NCI-H2171 (cell line): ENCODE results near the gene A2ML1.
"Not testable (repeated sequence)": the region's sequence is repeated elsewhere in the genome, so short reads cannot be mapped to it uniquely, and the experiment has no call there.

Experiments used
- DNase-seq: peaks from one replicate; lab custom pipeline; 2025; lab: John Stamatoyannopoulos, UW

A2ML1 gene

DNA sequence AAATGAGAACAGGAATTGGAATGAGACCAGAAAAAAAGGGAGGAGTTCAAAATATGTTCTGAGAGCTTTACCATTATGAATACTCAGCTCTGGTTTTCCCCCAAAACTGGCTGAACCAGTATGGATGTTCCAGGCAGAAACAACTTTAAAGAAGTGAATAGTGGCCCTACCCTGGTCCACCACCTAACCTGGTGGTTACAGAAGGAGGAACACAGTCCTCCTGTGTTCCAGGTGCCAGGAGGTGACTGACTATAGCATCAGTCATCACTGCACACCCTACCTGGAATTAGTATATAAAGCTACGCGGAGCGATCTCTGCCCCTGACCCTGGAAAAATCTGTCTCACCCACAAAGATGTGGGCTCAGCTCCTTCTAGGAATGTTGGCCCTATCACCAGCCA lies at the start of gene A2ML1:
TSS of gene A2ML1 (plus strand) at position 324 of the 400 bp plus-strand sequence. CDS start at position 355, 31 bp downstream.
- DNase-seq, result no peak

DNA sequence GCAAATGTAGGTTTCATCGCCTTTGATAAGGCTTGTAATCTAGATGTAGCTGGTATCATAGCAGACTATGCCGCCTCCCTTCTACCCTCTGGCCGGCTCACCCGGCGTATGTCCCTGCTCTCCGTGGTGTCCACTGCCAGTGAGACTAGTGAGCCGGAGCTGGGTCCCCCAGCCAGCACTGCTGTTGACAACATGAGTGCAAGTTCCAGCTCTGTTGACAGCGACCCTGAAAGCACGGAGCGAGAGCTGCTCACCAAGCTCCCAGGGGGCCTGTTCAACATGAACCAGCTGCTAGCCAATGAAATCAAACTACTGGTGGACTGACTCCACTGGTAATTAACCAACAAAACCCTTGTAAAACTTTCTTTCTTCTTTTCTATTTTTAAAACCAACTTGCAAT lies 49.0 kb upstream of the A2ML1 start:
- no peak for DNase-seq

DNA sequence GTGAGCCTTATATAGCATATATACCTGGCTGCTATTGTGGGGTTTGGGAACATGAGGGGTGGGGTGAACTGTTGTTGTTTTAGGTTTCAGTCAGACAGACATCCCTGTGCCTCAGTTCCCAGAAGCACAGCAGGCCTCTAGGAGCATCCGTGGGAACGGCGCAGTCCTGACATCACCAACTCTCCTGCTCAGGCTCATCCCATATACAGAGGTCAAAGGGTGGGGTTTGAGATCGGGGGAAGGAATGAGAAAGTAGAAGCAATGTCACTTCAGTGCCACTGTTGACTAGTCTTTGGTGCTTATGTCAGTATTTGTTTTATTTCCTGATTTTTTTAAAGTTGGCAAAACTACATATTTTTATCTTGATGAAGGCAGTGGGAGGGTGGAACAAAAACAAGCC lies 43.1 kb upstream of the A2ML1 start:
- no peak for DNase-seq

DNA sequence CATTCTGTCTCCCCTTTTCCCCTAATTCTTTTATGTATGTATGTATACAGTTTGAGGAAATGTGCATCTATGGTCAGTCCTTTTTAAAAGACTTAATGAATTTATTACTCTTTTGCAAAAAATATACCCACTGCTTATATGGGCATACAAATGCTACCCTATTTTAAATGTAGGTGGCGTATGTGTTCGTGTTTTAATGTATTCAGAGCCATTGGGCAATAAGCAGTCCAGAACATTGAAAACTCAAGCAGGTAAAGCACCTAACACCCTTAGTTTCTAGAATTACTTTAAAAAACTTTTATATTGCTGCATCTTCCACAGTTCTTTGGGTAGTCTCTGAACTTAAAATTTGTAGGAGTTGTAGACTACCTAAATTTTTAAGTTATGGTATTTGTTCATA lies 42.6 kb upstream of the A2ML1 start:
- no peak for DNase-seq

DNA sequence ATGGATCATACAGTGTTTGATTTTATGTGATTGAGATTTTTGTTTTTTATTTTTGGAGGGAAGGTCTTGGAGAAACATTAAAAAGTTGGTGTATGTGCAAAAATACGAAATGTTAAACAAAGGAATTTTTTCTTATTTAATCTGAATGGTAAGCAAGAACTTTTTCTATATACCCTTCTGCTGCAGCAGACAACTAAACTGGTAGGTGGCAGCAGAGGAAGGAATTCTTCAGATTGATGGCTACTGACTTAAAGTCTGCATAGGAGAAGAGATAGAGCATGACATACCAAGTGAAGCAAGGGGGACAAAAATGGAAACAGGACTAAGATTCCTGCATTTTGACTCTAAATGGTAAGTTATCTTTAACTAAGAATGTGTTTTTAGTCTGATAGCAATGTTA lies 42.0 kb upstream of the A2ML1 start:
- no peak for DNase-seq

DNA sequence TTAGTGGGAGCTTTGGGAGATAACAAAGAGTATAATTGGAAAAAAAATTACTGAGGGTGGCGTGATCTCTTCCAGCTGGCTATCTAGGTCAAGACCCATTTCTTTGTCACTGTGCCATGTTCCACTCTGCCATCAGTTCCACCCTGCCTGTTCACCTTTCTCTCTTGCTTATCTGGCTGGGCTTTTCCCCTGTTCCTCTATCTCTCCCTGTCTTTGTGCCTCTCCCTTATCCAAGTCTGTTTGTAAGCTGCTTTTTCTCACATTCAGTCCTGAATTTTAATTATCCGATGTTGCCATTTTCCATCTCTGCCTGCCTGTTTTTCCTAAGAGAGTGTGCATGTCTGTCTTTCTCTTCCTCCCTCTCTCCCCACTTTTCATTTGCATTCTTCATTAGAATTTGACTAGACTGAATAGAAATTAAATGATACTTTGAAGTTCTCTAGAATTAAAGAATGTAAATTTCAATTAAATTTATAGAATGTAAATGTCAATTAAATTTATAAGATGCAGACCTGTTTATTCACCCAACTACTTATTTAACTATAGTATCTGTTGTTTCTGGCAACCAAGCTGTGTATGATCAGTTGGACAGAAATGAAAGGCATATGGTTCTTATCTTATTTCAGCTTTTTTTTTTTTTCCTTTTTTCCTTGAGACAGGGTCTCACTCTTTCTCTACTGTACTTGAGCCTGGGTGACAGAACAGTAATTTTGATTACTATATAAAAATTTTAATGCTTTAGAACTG lies 40.9 kb upstream of the A2ML1 start:
- DNase-seq, result no peak

DNA sequence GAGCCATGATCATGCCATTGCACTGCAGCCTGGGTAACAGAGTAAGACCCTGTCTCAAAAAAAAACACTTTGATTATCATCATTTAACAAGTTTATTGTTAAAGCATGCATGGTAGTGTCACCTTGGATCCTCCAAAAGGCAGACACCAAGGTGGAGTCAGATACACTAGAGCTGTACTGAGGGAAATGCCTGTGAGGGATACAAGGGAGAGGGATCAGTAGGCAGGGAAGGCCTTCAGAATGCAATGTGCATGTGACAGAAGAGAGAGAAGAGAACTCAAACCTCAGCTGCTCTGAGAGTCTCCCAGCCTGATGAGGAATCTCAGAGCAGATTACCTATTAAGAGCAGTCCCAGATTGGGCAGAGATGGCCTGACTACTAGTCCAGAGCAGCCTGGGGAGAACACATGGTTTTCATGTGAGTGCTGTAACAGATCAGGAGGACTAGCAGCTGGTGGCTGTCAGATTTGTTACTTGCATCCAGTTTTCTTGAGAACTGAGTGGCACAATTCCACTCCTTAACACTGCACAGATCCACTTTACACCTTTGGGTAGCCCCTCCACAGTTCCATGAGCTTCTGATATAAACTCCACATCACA lies 38.0 kb upstream of the A2ML1 start:
- no peak for DNase-seq

DNA sequence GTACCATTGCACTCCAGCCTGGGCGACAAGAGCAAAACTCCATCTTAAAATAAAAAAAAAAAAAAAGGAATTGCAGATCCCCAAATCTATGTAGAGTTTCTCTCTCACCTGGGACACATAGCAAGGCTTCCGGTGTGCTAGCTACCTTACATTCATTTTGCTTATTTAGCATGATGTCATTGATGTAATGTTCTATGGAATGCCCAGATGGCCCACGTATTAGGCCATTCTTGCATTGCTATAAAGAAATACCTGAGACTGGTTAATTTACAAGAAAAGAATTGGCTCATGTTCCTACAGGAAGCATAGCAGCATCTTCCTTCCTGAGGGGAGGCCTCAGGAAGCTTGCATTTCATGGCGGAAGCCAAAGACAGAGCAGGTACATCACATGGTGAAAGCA lies 36.9 kb upstream of the A2ML1 start:
- no peak for DNase-seq

DNA sequence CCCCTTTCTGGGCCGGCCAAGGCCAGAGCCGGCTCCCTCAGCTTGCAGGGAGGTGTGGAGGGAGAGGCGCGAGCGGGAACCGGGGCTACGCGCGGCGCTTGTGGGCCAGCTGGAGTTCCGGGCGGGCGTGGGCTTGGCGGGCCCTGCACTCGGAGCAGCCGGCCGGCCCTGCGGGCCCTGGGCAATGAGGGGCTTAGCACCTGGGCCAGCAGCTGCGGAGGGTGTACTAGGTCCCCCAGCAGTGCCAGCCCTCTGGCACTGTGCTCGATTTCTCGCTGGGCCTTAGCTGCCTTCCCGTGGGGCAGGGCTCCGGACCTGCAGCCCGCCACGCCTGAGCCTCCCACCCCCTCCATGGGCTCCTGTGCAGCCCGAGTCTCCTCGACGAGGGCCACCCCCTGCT lies 35.2 kb upstream of the A2ML1 start:
- DNase-seq, result not testable (repeated sequence)

DNA sequence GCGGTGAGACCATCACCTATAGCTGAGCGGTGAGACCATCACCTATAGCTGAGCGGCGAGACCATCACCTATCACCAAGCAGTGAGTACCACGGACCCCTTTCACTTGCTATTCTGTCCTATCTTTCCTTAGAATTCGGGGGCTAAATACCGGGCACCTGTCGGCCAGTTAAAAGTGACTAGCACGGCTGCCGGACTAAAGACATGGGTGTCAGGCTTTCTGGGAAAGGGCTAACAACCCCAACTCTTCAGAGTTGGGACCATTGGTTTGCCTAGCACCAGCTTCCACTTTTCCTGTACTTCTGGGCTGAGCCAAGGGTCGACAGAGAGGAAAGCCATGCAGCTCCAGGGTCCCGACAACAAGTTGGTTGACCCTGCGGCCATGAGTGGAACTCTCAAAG lies 33.7 kb upstream of the A2ML1 start:
- not testable (repeated sequence) for DNase-seq

DNA sequence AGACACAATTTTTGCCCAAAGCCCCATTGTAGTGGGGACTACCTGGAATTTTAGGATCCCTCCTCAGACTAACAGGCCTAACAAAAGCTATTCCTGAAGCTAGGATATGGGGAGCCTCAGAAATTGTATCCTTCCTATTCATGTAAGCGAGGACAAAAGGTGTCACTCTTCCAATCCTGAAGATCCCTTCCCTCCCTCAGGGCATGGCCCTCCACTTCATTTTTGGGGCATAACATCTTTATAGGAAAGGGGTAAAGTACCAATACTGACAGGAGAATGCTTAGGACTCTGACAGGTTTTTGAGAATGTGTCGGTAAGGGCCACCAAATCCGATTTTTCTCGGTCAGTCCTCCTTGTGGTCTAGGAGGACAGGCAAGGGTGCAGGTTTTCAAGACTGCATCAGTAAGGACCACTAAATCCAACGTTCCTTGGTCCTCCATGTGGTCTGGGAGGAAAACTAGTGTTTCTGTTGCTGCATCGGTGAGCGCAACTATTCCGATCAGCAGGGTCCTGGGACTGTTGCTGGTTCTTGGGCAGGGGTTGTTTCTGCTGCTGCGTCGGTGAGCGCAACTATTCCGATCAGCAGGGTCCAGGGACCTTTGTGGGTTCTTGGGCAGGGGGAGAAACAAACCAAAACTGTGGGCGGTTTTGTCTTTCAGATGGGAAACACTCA lies 32.9 kb upstream of the A2ML1 start:
- DNase-seq, result not testable (repeated sequence)

DNA sequence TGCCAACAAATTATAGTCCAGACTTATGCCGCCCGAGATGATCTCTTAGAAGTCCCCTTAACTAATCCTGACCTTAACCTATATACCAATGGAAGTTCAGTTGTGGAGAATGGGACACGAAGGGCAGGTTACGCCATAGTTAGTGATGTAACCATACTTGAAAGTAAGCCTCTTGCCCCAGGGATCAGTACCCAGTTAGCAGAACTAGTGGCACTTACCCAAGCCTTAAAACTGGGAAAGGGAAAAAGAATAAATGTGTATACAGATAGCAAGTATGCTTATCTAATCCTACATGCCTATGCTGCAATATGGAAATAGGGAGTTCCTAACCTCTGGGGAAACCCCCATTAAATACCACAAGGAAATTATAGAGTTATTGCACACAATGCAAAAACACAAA lies 29.2 kb upstream of the A2ML1 start:
- DNase-seq, result not testable (repeated sequence)

DNA sequence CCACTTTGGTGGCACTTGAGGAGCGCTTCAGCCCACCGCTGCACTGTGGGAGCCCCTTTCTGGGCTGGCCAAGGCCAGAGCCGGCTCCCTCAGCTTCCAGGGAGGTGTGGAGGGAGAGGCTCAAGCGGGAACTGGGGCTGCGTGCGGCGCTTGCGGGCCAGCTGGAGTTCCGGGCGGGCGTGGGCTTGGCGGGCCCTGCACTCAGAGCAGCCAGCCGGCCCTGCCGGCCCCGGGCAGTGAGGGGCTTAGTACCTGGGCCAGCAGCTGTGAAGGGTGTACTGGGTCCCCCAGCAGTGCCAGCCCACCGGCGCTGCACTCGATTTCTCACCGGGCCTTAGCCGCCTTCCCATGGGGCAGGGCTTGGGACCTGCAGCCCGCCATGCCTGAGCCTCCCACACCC lies 27.8 kb upstream of the A2ML1 start:
- DNase-seq, result not testable (repeated sequence)

DNA sequence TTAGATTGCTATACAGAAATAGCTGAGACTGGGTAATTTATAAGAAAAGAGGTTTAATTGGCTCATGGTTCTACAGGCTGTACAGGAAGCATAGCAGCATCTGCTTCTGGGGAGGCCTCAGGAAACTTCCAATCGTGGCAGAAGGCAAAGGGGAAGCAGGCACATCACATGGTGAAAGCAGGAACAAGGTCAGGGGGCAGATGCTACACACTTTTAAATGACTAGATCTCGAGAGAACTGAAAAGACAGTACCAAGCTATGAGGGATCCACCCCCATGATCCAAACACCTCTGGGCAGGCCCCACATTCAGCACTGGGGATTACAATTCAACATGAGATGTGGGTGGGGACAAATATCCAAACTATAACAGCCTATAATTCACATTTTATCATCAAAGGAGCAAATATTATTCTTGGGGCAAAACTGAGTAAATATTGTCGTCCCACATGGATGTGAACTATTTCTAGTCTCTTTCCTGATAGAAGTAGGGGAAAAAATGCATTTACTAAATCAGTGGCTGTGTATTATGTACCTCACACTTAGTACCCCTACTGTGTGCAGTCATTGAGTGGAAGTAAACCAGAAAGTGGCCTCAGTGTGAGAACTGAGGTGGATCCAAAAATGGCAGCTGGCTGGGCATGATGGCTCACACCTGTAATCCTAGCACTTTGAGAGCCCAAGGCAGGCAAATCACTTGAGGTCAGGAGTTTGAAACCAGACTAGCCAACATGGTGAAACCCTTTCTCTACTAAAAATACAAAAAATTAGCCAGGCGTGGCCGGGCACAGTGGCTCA lies 25.4 kb upstream of the A2ML1 start:
- DNase-seq, result no peak

DNA sequence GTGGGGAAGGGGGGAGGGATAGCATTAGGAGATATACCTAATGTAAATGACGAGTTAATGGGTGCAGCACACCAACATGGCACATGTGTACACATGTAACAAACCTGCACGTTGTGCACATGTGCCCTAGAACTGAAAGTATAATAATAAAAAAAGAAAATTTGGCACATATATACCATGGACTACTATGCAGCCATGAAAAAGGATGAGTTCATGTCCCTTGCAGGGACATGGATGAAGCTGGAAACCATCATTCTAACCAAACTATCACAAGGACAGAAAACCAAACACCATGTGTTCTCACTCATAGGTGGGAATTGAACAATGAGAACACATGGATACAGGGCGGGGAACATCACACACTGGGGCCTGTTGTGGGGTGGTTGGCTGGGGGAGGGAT lies 21.2 kb upstream of the A2ML1 start:
- DNase-seq, result not testable (repeated sequence)

DNA sequence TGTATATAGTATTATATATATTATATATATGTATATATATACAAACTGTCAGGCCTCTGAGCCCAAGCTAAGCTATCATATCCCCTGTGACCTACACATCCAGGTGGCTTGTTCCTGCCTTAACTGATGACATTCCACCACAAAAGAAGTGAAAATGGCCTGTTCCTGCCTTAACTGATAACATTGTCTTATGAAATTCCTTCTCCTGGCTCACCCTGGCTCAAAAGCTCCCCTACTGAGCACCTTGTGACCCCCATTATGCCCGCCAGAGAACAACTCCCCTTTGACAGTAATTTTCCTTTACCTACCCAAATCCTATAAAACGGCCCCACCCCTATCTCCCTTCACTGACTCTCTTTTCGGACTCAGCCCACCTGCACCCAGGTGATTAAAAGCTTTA lies 17.6 kb upstream of the A2ML1 start:
- DNase-seq, result not testable (repeated sequence)

DNA sequence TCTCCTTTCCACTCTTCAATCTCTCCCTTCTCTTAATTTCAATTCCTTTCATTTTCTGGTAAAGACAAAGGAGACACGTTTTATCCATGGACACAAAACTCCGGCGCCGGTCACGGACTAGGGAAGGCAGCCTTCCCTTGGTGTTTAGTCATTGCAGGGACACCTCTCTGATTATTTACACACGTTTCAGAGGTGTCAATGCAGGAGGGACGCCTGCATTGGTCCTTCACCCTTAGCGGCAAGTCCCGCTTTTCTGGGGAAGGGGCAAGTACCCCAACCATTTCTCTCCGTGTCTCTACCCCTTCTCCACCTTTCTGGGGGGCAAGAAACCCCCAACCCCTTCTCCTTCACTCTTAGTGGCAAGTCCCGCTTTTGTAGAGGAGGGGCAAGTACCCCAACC lies 16.9 kb upstream of the A2ML1 start:
- DNase-seq, result not testable (repeated sequence)

DNA sequence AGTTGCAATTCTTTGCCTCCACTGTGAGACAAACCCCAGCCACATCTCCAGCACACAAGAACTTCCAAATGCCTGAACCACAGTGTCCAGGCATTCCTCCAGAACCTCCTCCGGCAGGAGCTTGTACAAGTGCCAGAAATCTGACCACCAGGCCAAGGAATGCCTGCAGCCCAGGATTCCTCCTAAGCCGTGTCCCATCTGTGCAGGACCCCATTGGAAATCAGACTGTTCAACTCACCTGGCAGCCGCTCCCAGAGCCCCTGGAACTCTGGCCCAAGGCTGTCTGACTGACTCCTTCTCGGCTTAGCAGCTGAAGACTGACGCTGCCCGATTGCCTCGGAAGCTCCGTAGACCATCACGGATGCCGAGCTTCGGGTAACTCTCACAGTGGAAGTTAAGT lies 15.3 kb upstream of the A2ML1 start:
- not testable (repeated sequence) for DNase-seq

DNA sequence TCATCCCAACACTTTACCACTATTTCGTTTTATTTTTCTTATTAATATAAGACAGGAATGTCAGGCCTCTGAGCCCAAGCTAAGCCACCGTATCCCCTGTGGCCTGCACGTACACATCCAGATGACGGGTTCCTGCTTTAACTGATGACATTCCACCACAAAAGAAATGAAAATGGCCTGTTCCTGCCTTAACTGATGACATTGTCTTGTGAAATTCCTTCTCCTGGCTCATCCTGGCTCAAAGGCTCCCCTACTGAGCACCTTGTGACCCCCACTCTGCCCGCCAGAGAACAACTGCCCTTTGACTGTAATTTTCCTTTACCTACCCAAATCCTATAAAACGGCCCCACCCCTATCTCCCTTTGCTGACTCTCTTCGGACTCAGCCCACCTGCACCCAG lies 12.3 kb upstream of the A2ML1 start:
- DNase-seq, result not testable (repeated sequence)

DNA sequence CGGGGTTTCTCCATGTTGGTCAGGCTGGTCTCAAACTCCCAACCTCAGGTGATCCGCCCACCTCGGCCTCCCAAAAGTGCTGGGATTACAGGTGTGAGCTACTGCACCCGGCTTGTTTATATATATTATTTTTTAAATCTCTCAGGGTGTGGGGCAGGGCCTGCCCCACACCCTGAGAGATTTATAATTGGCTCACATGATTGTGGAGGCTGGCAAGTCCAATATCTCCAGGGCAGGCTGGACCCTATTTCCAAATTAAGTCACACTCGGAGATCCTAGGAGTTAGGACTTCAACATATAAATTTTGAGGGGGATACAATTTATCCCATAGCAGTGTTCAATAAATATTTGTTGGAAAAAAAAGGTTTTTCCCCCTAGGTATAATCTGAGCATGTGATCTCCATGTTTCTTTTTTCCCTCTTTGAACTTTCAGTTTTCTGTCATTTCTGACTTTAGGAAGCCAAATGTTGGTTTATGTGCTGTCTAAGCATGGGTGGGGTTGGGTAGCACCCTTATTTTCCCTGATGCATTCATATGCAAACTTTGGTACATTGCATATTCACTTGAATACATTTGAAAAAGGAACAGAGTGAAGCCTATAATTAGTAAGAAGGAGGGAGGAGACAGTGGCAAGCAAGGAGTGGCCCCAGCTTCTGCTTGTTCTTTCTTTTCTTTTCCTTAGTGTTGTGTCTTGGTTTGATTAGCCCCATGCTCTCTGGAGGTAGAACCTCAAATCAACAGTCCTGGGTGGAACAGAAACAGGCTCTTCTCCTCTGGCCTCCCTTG lies 8.7 kb upstream of the A2ML1 start:
- no peak for DNase-seq

DNA sequence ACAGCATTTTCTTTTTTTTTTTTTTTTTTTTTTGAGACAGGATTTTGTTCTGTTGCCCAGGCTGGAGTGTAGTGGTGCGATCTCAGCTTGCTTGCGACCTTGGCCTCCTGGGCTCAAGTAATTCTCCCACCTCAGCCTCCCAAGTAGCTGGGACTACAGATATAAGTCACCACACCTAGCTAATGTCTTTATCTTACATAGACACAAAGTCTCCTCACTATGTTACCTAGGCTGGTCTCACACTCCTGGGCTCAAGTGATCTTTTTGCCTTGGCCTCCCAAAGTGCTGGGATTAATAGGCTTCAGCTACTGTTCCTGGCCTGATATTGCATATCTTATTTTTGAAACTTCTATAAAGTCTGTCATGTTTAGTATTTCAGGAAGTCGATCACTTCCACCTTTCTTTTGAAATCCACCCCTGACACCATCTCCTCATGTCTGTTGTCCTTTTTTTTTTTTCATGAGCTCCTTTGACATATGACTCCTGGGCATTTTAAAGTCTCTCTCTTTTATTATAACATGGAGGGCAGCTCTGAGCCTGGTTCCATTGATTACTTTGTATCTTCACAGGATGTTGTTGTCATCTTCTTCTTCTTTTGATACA lies 5.9 kb upstream of the A2ML1 start:
- DNase-seq, result no peak
